Endodermal cell (in vitro differentiated cells): ENCODE data around the gene WAPL. TPM values are rescaled to one million over a fixed set of nuclear protein-coding genes. Genes with fewer than 3 reads are reported as not detected.

Experiments used
- DNase-seq: peaks from one replicate; pipeline ENCODE4 v3.0.0-alpha.2; 2017
- H3K27ac ChIP-seq: 2 replicates; pipeline ENCODE4 v1.5.1; 2013; ENCODE audit warnings: mild to moderate bottlenecking, low read depth, low read length, moderate library complexity
- H3K27me3 ChIP-seq: 2 replicates; pipeline ENCODE4 v1.6.1; 2013; ENCODE audit warnings: mild to moderate bottlenecking, low read length, moderate library complexity; ENCODE audit not compliant: insufficient read depth, control insufficient read depth, poor library complexity, severe bottlenecking
- H3K36me3 ChIP-seq: 2 replicates; pipeline ENCODE4 v1.7.0; 2013; ENCODE audit warnings: mild to moderate bottlenecking, low read length, moderate library complexity; ENCODE audit not compliant: control insufficient read depth, insufficient read depth
- H3K4me1 ChIP-seq: one replicate; pipeline ENCODE4 v1.7.0; 2013; ENCODE audit warnings: low read length; ENCODE audit not compliant: control insufficient read depth, insufficient read depth
- H3K4me3 ChIP-seq: 2 replicates; pipeline ENCODE4 v1.5.1; 2013; ENCODE audit warnings: mild to moderate bottlenecking, low read length, moderate library complexity
- H3K9ac ChIP-seq: 2 replicates; pipeline ENCODE4 v1.6.1; 2013; ENCODE audit warnings: mild to moderate bottlenecking, low read length, moderate library complexity; ENCODE audit not compliant: poor library complexity, severe bottlenecking; ENCODE audit errors: extremely low read depth
- H3K9me3 ChIP-seq: 2 replicates; pipeline ENCODE4 v1.6.1; 2013; ENCODE audit warnings: mild to moderate bottlenecking, low read length, moderate library complexity; ENCODE audit not compliant: control insufficient read depth
- H3K27ac Mint-ChIP-seq: 2 replicates; pipeline ENCODE4 v1.8.0; 2020; ENCODE audit warnings: mixed read lengths
- H3K27me3 Mint-ChIP-seq: 2 replicates; pipeline ENCODE4 v1.8.0; 2021; ENCODE audit warnings: mild to moderate bottlenecking, mixed read lengths; ENCODE audit not compliant: insufficient read depth
- H3K36me3 Mint-ChIP-seq: 2 replicates; pipeline ENCODE4 v1.8.0; 2020; ENCODE audit warnings: low read depth, mixed read lengths
- H3K4me1 Mint-ChIP-seq: 2 replicates; pipeline ENCODE4 v1.8.0; 2020; ENCODE audit warnings: mixed read lengths
- H3K4me3 Mint-ChIP-seq: 2 replicates; pipeline ENCODE4 v1.8.0; 2020; ENCODE audit warnings: mild to moderate bottlenecking, moderate library complexity, mixed read lengths
- H3K9me3 Mint-ChIP-seq: 2 replicates; pipeline ENCODE4 v1.8.0; 2020; ENCODE audit warnings: mild to moderate bottlenecking, mixed read lengths
- CTCF ChIP-seq: fragments of 200-600 bp; sonication (generic); conservative IDR thresholded peaks from 2 replicates; pipeline ENCODE4 v1.5.0; 2021; ENCODE audit warnings: antibody characterized with exemption, mild to moderate bottlenecking
- WGBS, 2 experiments: methylation state at CpG; one replicate each; pipeline versions ENCODE4 v1.1.5 to v1.1.7; 2013; ENCODE audit warnings: missing lambda C conversion rate in 2 of 2, mixed read lengths in 1 of 2; ENCODE audit not compliant: insufficient coverage in 1 of 2, insufficient read length in 1 of 2; 5-methylcytosine and 5-hydroxymethylcytosine counted together
- total RNA-seq, 2 donors: library from RNA; stranded (reverse); fragmentation: NEBNext Ultra II Directional in 1 of 2; extraction: Animal tissue kit (Norgen Biotek cat#: 25700) in 1 of 2; gene quantifications; 2 replicates in 1 of 2; 3 replicates in 1 of 2; pipeline ENCODE4 v1.2.1, GENCODE V29; 2021

The WAPL gene
- total RNA-seq, 2 donors from 2014 or later: 48.0 to 54.1 TPM

- WGBS, 2 experiments: 72 to 79% methylated on average over 6 to 7 of the region's 7 CpGs
- H3K9ac ChIP-seq: no peak overlapping the region
- Mint-ChIP-seq H3K27ac (no peak overlapping the region), H3K4me1 (peaks cover 3% of the 10 kb centered on the region), H3K36me3 (no peaks in the 10 kb centered on the region), H3K9me3 (no peaks in the 10 kb centered on the region), H3K27me3 (peaks cover 28% of the 10 kb centered on the region), H3K4me3 (no peak overlapping the region)
- TF ChIP-seq CTCF: no peak
- no peak overlapping the region for H3K4me3 ChIP-seq
- no peaks in the 10 kb centered on the region for H3K9me3 ChIP-seq
- H3K27ac ChIP-seq: no peak overlapping the region
- peaks cover 43% of the 10 kb centered on the region for H3K27me3 ChIP-seq
- no peaks in the 10 kb centered on the region for H3K4me1 ChIP-seq
- no peaks in the 10 kb centered on the region for H3K36me3 ChIP-seq
- no peak for DNase-seq
These were observed 124.5 kb downstream of the WAPL start for GRCh38 chr10:86397120-86397519.

GRCh38 chr10:86393862-86394455, 127.6 kb downstream of the WAPL start:
- DNase-seq: no peak
- H3K36me3 Mint-ChIP-seq: no peaks in the 10 kb centered on the region
- TF ChIP-seq CTCF: no peak
- Histone ChIP-seq H3K9ac (no peak overlapping the region), H3K4me1 (no peaks in the 10 kb centered on the region), H3K27ac (no peak overlapping the region), H3K4me3 (no peak overlapping the region), H3K9me3 (no peaks in the 10 kb centered on the region), H3K27me3 (peaks cover 35% of the 10 kb centered on the region), H3K36me3 (no peaks in the 10 kb centered on the region)
- H3K27me3 Mint-ChIP-seq: peaks cover 35% of the 10 kb centered on the region
- no peak overlapping the region for H3K4me3 Mint-ChIP-seq
- H3K4me1 Mint-ChIP-seq: peaks cover 11% of the 10 kb centered on the region
- H3K27ac Mint-ChIP-seq: no peak overlapping the region
- WGBS, 2 experiments: 87 to 92% methylated on average over 7 of the region's 10 CpGs
- H3K9me3 Mint-ChIP-seq: no peaks in the 10 kb centered on the region

GRCh38 chr10:86393362-86393761, 128.2 kb downstream of the WAPL start:
- H3K9ac ChIP-seq: no peak overlapping the region
- no peak overlapping the region for H3K4me3 ChIP-seq
- no peaks in the 10 kb centered on the region for H3K9me3 ChIP-seq
- H3K36me3 ChIP-seq: no peaks in the 10 kb centered on the region
- H3K9me3 Mint-ChIP-seq: no peaks in the 10 kb centered on the region
- WGBS, 2 experiments: 89 to 100% methylated on average over 3 to 7 of the region's 9 CpGs
- DNase-seq: no peak
- no peak overlapping the region for H3K27ac Mint-ChIP-seq
- H3K4me1 ChIP-seq: no peaks in the 10 kb centered on the region
- H3K27ac ChIP-seq: no peak overlapping the region
- peaks cover 12% of the 10 kb centered on the region for H3K4me1 Mint-ChIP-seq
- no peak for TF ChIP-seq CTCF
- H3K27me3 ChIP-seq: peaks cover 29% of the 10 kb centered on the region
- no peaks in the 10 kb centered on the region for H3K36me3 Mint-ChIP-seq
- peaks cover 33% of the 10 kb centered on the region for H3K27me3 Mint-ChIP-seq
- H3K4me3 Mint-ChIP-seq: no peak overlapping the region
